Left lung (tissue), 10 donors: ENCODE data around the gene CSTPP1. TPM values are rescaled to one million over a fixed set of nuclear protein-coding genes. Genes with fewer than 3 reads are reported as not detected.
"Not testable (repeated sequence)": the region's sequence is repeated elsewhere in the genome, so short reads cannot be mapped to it uniquely, and the experiment has no call there.

ENCODE experiments used
- ATAC-seq: fragments of 200-7000 bp; cut with Tn5 transposase; one replicate; pipeline ENCODE4 v1.9.1; 2020; ENCODE audit warnings: moderate library complexity
- DNase-seq, 4 donors: peaks; one replicate each; pipeline ENCODE4 v3.0.0-alpha.2; 2013 to 2020
- H3K27ac ChIP-seq, 2 donors: fragments of 200-600 bp; sonication (generic) in 1 of 2; one replicate each; pipeline versions ENCODE4 v1.5.0 to v1.8.0; 2020 to 2021
- H3K27me3 ChIP-seq, 2 donors: fragments of 200-600 bp; sonication (generic) in 1 of 2; one replicate each; pipeline versions ENCODE4 v1.5.0 to v1.8.0; 2020 to 2021
- H3K36me3 ChIP-seq, 2 donors: fragments of 200-600 bp; sonication (generic) in 1 of 2; one replicate each; pipeline versions ENCODE4 v1.5.0 to v1.8.0; 2020 to 2021
- H3K4me1 ChIP-seq, 2 donors: fragments of 200-600 bp; one replicate each; pipeline ENCODE4 v1.8.0; 2021
- H3K4me3 ChIP-seq, 2 donors: fragments of 200-600 bp; sonication (generic) in 1 of 2; one replicate each; pipeline versions ENCODE4 v1.5.0 to v1.8.0; 2020 to 2021; ENCODE audit warnings: mild to moderate bottlenecking in 1 of 2
- H3K9me3 ChIP-seq, 2 donors: fragments of 200-600 bp; sonication (generic) in 1 of 2; one replicate each; pipeline versions ENCODE4 v1.5.0 to v1.8.0; 2020 to 2021
- intact Hi-C, 2 donors: fragments of 100-400 bp; cut with DNase I; formaldehyde crosslinking; loops; one replicate each; pipeline versions ENCODE4 v1.11.2 to v1.14.2; 2022
- polyA plus RNA-seq, 6 donors: library from polyadenylated mRNA; unstranded; fragments of 120-200 nt; gene quantifications; one replicate each; pipeline ENCODE4 v1.2.1, GENCODE V29; 2013; ENCODE audit not compliant: insufficient read length in 6 of 6
- total RNA-seq, 2 donors: library from RNA; stranded (reverse); fragmentation: NEBNext Ultra II Directional; extraction: Animal tissue kit (Norgen Biotek cat#: 25700); gene quantifications; one replicate each; pipeline ENCODE4 v1.2.1, GENCODE V29; 2021
- TF ChIP-seq, protein P1 (sequence below), 2 donors: fragments of 200-600 bp; sonication (generic) in 1 of 2; IDR thresholded peaks; one replicate each; pipeline versions ENCODE4 v1.5.0 to v1.8.0; 2021; ENCODE audit warnings: antibody characterized with exemption in 2 of 2
- donor health status: DM: no; HTN: yes; CAD: no.
- donor health status: DM: no; HTN: no; CAD: no.

CSTPP1 gene
- total and polyA plus RNA-seq, 8 donors = 28.7 to 56.0 (median 51.4) TPM

DNA sequence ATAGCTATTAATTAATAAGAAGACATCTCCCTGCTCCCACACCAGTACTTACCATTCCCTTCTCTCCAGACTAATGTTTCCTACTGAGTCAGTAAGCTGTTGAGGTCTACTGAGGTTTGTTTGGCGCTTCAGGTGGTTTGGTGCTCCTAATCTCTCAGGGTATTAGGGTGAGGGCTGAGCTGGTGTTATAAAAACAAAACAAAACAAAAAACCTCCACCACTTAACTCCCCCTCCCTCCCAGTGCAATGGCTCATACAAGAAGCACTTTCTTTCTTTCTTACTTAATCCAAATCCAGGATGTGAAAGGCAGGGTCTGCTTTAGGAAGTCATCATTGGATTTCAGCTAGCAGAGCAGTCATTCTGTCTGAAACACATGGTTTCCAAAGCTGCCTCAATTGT lies 15.3 kb downstream of the CSTPP1 start:
- DNase-seq = no peak
- Histone ChIP-seq H3K27ac (no peak overlapping the region), H3K36me3 (no peaks in the 10 kb centered on the region), H3K4me1 (no peaks in the 10 kb centered on the region), H3K9me3 (no peaks in the 10 kb centered on the region), H3K4me3 (no peak overlapping the region), H3K27me3 (no peaks in the 10 kb centered on the region)
- TF ChIP-seq, protein P1, sequence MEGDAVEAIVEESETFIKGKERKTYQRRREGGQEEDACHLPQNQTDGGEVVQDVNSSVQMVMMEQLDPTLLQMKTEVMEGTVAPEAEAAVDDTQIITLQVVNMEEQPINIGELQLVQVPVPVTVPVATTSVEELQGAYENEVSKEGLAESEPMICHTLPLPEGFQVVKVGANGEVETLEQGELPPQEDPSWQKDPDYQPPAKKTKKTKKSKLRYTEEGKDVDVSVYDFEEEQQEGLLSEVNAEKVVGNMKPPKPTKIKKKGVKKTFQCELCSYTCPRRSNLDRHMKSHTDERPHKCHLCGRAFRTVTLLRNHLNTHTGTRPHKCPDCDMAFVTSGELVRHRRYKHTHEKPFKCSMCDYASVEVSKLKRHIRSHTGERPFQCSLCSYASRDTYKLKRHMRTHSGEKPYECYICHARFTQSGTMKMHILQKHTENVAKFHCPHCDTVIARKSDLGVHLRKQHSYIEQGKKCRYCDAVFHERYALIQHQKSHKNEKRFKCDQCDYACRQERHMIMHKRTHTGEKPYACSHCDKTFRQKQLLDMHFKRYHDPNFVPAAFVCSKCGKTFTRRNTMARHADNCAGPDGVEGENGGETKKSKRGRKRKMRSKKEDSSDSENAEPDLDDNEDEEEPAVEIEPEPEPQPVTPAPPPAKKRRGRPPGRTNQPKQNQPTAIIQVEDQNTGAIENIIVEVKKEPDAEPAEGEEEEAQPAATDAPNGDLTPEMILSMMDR (IDR thresholded peaks at IDR 0.05) = no peak
- intact Hi-C loops = no loop called here
- no peak for ATAC-seq

DNA sequence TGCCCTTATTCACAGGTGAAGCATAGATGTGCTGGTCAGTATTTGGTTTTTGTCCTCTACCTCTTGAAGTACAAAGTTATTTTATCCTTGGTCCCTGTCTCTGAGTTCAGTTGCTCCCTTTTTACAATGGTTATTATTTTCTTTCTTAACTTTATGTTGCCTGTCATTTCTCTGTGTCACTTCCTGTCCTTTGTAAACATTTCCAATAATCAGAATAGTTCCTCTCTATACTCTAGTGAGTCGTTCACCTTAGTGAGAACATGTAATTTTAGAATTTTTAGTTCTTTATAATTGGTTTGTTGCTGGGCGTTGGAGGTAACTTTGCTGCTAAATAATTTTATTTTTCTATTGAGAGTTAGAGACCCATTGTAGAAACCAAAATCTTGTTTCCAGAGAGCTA lies 16.0 kb downstream of the CSTPP1 start:
- no peaks in the 10 kb centered on the region for H3K9me3 ChIP-seq
- no peaks in the 10 kb centered on the region for H3K4me1 ChIP-seq
- no peak overlapping the region for H3K27ac ChIP-seq
- H3K4me3 ChIP-seq = no peak overlapping the region
- no peaks in the 10 kb centered on the region for H3K27me3 ChIP-seq
- DNase-seq (no peak), ATAC-seq (no peak)
- TF ChIP-seq, protein P1 (IDR thresholded peaks at IDR 0.05) = no peak
- no peaks in the 10 kb centered on the region for H3K36me3 ChIP-seq
- intact Hi-C loops = no loop called here

DNA sequence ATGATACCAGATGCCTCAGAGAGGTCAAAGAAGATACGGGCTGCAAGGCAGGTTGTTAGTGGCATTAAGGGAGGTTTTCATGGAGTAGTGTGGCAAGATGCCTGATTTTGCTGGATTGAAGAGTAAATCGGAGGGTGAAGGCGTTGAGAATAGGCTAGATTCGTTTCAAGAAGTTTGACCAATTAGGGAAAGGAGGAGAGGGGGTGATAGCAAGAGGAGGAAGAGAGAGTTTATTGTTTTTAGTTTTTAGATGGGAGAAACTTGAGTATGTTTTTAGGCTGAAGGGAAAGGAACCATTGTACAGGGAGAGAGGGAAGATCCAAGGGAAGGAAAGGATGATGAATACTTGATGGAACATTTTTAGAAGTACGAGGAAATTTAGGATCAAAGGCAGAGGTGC lies 16.5 kb downstream of the CSTPP1 start:
- Histone ChIP-seq H3K27me3 (no peaks in the 10 kb centered on the region), H3K4me3 (no peak overlapping the region), H3K36me3 (no peaks in the 10 kb centered on the region), H3K27ac (no peak overlapping the region), H3K4me1 (no peaks in the 10 kb centered on the region), H3K9me3 (no peaks in the 10 kb centered on the region)
- TF ChIP-seq, protein P1 (IDR thresholded peaks at IDR 0.05) = no peak
- ATAC-seq (no peak), DNase-seq (no peak)
- intact Hi-C loops = no loop called here

DNA sequence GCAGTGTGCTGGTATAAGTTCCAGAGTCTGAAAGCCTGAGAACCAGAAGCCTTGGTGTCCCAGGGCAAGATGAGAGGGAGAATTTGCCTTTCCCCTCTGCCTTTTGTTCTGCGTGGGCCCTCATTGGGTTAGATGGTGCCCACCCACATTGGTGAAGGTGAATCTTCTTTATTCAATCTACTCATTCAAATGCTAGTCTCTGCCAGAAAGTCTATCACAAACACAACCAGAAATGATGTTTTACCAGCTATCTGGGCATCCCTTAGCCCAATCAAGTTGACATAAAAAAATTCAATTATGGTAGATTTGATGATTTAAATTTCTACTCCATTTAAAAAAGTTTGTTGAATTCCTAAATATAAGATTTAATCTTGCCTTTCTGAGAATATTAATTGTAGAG lies 22.2 kb downstream of the CSTPP1 start:
- intact Hi-C loops = no loop called here
- no peak overlapping the region for H3K27ac ChIP-seq
- TF ChIP-seq, protein P1 (IDR thresholded peaks at IDR 0.05) = no peak
- H3K4me3 ChIP-seq = no peak overlapping the region
- H3K9me3 ChIP-seq = peaks cover 0 to 2% of the 10 kb centered on the region in 2 donors
- H3K27me3 ChIP-seq = no peaks in the 10 kb centered on the region
- no peaks in the 10 kb centered on the region for H3K36me3 ChIP-seq
- ATAC-seq (no peak), DNase-seq (no peak)
- no peaks in the 10 kb centered on the region for H3K4me1 ChIP-seq

DNA sequence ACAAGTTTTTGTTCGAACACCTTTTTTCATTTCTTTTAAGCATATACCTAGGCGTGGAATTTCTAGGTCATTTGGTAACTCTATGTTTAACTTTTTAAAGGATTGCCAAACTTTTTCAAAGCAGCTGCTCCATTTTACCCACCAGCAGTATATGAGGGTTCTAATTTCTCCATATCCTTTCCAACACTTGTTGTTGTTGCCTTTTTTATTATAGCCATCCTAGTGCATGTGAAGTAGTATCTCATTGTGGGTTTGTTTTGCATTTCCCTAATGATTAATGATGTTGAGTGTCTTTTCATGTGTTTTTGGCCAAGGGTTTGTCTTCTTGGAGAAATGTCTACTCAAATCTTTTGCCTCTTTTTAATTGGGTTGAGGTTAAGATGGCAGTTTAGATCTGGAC lies 24.5 kb downstream of the CSTPP1 start:
- TF ChIP-seq, protein P1 (IDR thresholded peaks at IDR 0.05) = no peak
- Histone ChIP-seq H3K4me3 (no peak overlapping the region), H3K36me3 (no peaks in the 10 kb centered on the region), H3K27me3 (no peaks in the 10 kb centered on the region), H3K9me3 (peaks cover 0 to 2% of the 10 kb centered on the region in 2 donors), H3K4me1 (no peaks in the 10 kb centered on the region), H3K27ac (no peak overlapping the region)
- intact Hi-C loops = no loop called here
- DNase-seq (no peak), ATAC-seq (no peak)

DNA sequence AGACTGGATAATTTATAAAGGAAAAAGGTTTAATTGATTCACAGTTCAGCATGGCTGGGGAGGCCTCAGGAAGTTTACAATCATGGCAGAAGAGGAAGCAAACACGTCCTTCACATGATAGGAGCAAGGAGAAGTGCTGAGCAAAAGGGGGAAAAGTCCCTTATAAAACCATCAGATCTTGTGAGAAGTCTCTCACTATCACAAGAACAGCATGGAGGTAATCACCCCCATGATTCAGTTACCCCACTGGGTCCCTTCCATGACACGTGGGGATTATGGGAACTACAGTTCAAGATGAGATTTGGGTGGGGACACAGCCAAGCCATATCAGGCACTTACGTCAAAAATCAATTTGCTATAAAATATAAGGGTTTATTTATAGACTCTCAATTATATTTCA lies 25.3 kb downstream of the CSTPP1 start:
- H3K36me3 ChIP-seq, H3K4me3 ChIP-seq, H3K4me1 ChIP-seq, H3K27me3 ChIP-seq, ATAC-seq, H3K9me3 ChIP-seq, DNase-seq, H3K27ac ChIP-seq, intact Hi-C loops: not testable (repeated sequence)
